ENCODE measurements around the gene CDC27.

DNA sequence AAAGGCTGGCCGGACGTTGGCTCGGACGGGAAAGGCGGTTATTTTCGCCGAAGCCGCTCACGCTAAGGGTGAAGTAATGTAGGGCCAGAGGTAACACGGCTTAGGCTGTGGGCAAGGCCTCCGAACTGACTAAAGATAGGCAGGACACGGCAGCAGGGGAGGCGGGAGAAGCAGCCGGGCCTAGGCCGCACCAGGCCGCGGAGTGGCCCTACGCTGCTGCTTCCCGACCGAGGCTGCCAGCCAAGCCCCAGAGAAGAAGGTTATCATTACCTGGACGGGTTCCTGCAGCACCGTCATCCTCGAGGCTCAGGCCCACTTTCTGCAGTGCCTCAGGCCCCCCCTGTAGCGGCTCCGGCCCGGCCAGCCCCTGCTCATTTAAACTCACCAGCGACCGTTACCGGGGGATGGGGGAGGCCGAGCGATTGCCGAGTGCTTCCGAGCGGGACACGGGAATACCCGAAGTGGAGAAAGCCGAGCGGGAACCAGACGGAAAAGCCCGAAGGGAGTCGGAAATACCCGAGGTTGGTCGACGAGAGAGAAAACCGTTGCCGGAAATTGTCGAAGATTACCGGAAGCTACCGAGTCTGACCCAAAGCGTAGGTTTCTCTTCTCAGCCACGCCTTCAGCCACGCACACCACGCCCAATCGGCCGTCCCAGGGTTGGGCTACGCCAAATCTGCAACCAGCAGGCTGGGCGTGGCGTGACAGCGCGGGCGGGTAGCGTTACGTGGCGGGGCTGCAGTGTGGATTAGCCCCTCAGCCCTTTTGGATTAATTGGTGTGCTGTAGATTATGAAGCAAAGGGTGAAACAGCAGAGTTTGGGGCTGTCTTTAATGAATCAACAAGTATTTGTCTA is at the start of gene CDC27:
- TF ChIP-seq, protein P1, sequence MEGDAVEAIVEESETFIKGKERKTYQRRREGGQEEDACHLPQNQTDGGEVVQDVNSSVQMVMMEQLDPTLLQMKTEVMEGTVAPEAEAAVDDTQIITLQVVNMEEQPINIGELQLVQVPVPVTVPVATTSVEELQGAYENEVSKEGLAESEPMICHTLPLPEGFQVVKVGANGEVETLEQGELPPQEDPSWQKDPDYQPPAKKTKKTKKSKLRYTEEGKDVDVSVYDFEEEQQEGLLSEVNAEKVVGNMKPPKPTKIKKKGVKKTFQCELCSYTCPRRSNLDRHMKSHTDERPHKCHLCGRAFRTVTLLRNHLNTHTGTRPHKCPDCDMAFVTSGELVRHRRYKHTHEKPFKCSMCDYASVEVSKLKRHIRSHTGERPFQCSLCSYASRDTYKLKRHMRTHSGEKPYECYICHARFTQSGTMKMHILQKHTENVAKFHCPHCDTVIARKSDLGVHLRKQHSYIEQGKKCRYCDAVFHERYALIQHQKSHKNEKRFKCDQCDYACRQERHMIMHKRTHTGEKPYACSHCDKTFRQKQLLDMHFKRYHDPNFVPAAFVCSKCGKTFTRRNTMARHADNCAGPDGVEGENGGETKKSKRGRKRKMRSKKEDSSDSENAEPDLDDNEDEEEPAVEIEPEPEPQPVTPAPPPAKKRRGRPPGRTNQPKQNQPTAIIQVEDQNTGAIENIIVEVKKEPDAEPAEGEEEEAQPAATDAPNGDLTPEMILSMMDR (IDR thresholded peaks at IDR 0.05; ENCODE audit: poor library complexity): no peak
- TF ChIP-seq EZH2phosphoT487 (IDR thresholded peaks at IDR 0.05; ENCODE audit: low read depth, severe bottlenecking, unreplicated experiment) (no peak), EZH2 (IDR thresholded peaks at IDR 0.05; ENCODE audit: borderline replicate concordance) (no peak)
